GM18502 (cell line): Measurements from ENCODE around the gene TOR2A.

Source experiments
- ATAC-seq: cut with Tn5 transposase; IDR thresholded peaks from one replicate; pipeline ENCODE4 v1.9.1; 2021; ENCODE audit warnings: mild to moderate bottlenecking; ENCODE audit not compliant: unreplicated experiment, poor library complexity

Gene TOR2A

DNA sequence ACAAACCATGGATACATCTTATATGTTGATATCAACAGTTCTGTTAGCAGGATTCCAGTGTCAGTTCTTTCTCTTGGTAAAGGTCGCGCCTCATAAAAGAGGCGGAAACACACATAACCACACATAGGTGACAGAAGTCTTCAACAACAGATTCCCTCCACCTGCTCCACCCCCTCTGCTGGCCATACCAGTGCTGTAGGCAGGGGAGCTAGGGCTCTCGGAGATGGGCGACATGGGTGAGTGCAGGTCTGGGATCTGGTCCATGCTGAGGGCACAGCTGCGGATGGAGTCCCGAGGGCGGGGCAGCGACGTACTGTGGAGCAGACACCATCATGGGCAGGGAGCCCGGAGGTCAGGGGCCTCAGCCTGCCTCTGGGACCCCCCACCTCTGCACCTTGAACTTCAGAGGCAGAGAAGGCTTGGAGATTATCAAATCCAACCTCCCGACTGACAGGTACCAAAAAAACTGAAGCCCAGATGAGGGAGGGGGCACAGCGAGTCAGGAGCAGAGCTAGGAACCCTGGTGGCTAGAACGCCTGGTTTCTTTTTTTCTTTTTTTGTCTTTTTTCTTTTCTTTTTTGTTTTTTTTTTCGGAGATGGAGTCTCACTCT, 12.0 kb upstream of the TOR2A start:
- ATAC-seq: no peak

GRCh38 chr9:127744398-127745110, 9.5 kb upstream of the TOR2A start:
- ATAC-seq: no peak

- ATAC-seq: no peak
Measured at GRCh38 chr9:127742435-127743088, 7.5 kb upstream of the TOR2A start.

GRCh38 chr9:127741831-127742434, 6.8 kb upstream of the TOR2A start:
- no peak for ATAC-seq

GRCh38 chr9:127739614-127740330, 4.7 kb upstream of the TOR2A start:
- no peak for ATAC-seq

- no peak for ATAC-seq
Measured at GRCh38 chr9:127738666-127739065, 3.6 kb upstream of the TOR2A start.

- ATAC-seq: peak; percentile 1
Measured at GRCh38 chr9:127735530-127736185, 564 bp upstream of the TOR2A start.

DNA sequence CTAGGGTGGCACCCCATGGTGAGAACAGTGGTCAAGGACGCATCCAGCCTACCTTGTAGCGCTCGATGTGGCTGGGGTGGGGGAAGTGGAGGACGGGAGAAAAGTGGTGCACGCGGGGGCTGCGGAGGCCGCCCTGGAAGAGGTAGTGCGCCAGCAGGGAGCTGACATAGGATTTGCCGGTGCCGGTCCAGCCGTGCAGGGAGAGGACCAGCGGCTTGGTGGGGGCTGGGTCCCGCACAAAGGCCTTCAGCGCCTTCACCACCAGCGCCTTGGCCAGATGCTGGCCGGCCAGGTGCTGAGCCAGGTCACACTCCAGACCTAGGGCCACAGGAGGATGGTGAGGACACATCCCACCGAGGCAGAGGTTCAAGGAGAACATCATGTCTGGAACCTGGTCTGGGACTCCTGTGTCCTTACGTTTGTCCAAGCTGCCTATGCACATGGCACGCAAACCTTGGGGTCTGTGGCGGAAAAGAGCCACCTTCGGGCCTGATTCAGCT, 797 bp downstream of the TOR2A start:
- ATAC-seq: no peak

DNA sequence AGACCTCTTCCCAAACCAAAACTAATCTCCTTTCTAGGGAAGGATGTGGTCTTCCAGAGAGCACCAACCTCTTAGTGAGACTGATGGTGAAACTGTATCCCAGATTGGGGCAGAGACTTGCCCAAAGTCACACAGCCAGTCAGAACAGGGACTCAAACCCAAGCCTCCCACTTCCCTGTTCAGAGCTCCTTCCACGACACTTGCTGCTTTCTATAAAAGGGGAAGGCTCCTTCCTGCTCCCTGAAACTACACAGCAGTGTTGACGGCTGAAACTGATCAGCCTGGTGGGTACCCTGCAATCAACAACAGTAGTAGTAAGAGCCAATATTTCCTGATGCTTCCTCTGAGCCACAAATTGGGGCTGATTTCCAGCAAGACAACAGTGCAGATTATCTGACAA, 1.5 kb downstream of the TOR2A start:
- no peak for ATAC-seq

GRCh38 chr9:127732444-127732843, 2.6 kb downstream of the TOR2A start:
- ATAC-seq: no peak

DNA sequence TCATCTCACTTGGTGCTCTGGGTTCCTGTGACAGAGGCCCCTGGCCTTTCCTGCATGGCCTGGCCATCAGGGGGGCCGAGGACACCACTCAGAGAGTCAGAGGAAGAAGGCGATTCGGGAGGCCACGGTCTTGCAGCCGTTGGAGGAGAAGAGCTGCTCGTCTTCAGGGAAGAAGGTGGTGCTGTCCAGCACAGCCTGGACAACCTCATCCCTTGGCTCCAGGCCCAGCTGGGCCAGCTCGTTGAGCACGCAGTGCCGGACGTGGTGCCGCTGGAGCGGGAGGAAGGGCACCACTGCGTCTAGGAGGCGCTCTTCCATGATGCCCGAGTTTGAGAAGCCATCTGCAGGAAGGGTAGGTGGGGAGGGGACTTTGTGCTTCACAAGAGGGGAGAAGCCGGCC, 3.2 kb downstream of the TOR2A start:
- ATAC-seq: no peak

DNA sequence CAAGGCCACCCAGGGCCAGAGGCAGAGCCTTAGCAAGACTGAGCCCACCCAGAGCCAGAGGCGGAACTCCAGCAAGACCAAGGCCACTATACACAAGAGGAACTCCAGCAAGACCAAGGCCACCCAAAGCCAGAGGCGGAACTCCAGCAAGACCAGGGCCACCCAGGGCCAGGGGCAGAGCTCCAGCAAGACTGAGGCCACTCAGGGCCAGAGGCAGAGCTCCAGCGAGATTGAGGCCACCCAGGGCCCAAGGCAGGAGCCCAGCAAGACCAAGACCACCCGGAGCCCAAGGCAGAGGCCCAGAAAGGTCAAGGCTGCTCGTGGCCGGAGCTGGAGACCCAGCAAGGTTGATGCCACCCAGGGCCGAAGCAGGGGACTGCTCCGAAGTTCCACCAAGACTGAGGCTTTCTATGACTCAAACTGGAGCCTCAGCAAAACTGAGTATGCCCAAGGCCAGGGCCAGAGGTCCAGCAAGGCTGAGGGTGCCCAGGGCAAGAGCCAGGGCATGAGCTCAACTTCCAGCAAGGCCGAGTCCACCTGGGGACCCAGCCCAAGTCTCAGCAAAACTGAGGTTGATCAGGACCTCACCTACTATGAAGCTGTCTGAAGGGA, 4.2 kb downstream of the TOR2A start:
- no peak for ATAC-seq

GRCh38 chr9:127730262-127730661, 4.8 kb downstream of the TOR2A start:
- no peak for ATAC-seq

DNA sequence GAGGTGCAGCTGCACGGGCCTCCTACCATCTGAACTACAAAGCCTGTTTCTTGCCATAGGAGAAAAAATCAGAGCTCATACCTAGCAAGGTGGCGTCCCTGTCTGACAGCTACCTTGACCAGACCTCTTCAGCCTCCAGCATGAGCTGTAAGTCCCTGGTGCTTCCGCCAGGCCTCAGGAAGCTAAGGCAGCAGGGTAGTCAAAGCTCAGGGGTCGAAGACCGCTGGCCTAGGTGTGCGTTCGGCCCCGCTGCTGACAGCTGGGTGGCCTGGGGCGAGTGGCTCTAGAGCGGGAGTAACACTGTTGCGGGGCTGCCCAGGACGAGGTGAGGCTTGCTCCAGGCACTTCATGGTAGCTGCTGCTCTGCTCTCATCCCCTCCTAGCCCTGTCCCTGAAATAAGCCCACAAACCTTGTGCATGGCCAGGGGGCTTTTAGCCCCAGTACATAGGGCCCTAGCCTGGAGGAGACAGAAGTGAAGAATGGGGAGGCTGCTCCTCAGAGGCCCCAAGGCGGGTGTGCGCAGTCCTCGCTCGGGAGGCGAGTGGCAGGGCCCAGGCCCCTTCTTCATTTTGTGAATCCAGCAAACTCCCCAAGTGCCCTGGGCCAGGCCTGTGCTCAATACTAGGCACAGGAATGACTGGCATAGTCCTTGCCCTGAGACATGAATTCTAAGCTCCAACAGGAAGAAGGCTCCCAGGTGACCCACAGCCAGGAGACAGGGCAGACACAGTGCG, 5.4 kb downstream of the TOR2A start:
- no peak for ATAC-seq

DNA sequence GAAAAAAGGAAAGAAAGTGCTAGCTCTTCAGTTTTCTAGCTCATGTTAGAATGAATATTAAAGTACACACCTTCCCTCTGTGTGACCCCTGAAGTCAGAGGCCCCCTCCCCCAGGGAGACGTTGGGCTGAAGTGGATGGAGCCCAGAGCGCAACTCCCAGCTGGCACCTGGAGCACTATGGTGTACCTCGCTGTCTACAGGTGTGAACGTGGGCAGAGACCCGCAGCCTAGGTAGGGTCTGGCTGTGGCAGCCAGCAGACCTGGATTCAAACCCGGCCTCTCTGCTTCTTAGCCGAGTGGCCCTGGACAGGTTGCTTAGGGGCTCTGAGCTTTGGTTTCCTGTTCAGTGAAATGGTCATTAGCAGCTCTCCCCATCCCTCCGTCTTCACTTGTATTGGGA, 6.3 kb downstream of the TOR2A start:
- ATAC-seq: no peak

DNA sequence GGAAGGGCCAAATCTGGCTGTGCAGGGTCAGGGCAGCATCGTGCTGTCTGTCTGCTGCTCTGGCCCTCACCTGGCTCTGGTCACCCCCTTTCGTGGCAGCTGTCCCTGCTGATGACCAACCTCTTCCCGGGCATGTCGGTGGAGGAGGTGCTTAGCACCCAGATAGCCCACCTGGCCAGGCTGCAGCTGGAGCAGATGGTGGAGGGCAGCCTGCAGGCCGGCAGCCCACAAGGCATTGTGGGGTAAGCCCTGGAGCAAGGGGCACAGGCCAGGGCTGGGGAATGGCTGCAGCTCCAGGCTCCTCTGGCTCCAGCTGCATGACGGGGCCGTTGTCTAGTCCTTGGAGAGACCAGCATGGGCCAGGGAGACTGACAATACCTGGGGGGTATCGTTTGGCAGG, 8.2 kb downstream of the TOR2A start:
- no peak for ATAC-seq

DNA sequence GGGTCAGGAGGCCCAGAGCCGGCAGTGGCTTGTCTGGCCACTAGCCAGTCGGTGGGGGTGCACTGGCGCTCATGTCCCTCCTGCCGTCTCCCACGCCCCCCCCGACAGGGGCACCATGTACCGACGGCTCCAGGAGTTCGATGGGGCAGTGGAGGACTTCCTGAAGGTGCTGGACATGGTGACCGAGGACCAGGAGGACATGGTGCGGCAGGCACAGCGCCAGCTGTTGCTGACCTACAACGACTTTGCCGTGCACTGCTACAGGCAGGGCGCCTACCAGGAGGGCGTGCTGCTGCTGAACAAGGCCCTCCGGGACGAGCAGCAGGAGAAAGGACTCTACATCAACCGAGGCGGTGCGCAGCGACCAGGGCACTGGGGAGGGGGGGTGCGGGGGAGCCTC, 11.1 kb downstream of the TOR2A start:
- no peak for ATAC-seq

DNA sequence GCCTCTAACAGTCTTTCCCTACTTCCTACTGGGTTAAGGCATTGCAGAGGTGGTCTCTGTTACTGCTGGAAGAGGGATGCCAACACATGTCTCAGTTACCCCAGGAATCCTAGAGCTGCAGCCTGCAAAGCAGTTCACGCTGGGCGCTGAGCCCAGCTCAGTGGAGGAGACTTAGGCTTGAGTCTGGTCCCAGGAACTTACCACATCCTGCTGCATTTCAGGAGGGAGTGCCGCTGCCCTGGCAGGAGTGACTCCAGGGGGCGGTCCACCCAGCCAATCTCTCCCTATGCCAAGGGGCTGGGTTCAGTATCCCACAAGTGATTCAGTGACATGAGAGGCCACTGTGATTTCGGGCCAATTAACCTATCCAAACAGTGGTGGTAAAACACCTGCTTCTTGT, 11.7 kb downstream of the TOR2A start:
- ATAC-seq: no peak

GRCh38 chr9:127723013-127723412, 12.1 kb downstream of the TOR2A start:
- no peak for ATAC-seq
